ENCODE measurements around the gene USP21. TPM values are rescaled to one million over a fixed set of nuclear protein-coding genes. Genes with fewer than 3 reads are reported as not detected.

The USP21 gene
- total and polyA plus RNA-seq, 2 of the 13 experiments (the other 11 are each of a cell fraction or from before 2014, with no cell fraction given): 10.1 to 33.1 TPM

DNA sequence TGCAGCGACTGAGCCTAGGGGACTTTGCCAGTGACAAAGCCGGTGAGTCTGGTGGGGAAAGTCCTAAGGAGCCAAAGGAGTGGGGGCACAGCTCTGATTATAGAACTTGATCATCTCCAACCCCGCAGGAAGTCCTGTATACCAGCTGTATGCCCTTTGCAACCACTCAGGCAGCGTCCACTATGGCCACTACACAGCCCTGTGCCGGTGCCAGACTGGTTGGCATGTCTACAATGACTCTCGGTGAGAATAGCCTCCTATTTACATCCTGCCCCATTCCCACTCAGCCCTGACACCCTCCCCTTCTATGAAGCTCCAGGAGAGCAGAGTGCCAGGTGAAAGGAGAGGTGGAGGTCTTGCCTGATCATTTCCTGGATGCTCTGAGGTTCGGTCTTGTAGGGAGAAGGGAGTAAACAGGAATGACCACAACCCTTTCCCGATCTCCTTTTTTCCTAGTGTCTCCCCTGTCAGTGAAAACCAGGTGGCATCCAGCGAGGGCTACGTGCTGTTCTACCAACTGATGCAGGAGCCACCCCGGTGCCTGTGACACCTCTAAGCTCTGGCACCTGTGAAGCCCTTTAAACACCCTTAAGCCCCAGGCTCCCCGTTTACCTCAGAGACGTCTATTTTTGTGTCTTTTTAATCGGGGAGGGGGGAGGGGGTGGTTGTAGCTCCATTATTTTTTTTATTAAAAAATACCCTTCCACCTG lies 5.8 kb downstream of the USP21 start:
- Histone ChIP-seq H2AFZ (ENCODE audit: low read length) (no peak overlapping the region), H3K9me3 (ENCODE audit: low read length) (no peaks in the 10 kb centered on the region), H3K27ac (ENCODE audit: extremely low read length, insufficient read depth, low read length) (peak overlapping the region; percentile 62), H4K20me1 (ENCODE audit: insufficient read depth, low read length) (no peaks in the 10 kb centered on the region), H3K4me3 (replicated peaks in 1 of 3; ENCODE audit: insufficient read depth in 1 of 3, low read depth in 2 of 3, low read length in 3 of 3) (peak overlapping the region; percentile 54 to 88 (median 55); a peak in 4 of 6 replicates), H3K79me2 (ENCODE audit: insufficient read depth, low read length) (peaks cover 5% of the 10 kb centered on the region), H3K4me2 (ENCODE audit: low read depth, low read length) (peak overlapping the region; percentile 84), H3K4me1 (ENCODE audit: insufficient read depth, low read length) (peaks cover 34% of the 10 kb centered on the region), H3K9ac (ENCODE audit: insufficient read depth, low read depth, low read length) (peak overlapping the region; percentile 80; the same call in 1 of the 2 replicates), H3K27me3 (ENCODE audit: control insufficient read depth in 1 of 2, insufficient read depth in 2 of 2, low read length in 2 of 2) (no peaks in the 10 kb centered on the region), H3K36me3 (replicated peaks in 1 of 2; ENCODE audit: control insufficient read depth in 1 of 2, insufficient read depth in 2 of 2, low read length in 2 of 2) (peaks cover 12 to 34% of the 10 kb centered on the region in 2 experiments; a peak in 4 of 5 replicates)
- no peak for TF ChIP-seq SKI (IDR thresholded peaks at IDR 0.05; ENCODE audit: partially characterized antibody)
- TF ChIP-seq HOXA9 (CRISPR knock-in tag; IDR thresholded peaks at IDR 0.05; ENCODE audit: borderline replicate concordance): no peak
- TF ChIP-seq, protein P1, sequence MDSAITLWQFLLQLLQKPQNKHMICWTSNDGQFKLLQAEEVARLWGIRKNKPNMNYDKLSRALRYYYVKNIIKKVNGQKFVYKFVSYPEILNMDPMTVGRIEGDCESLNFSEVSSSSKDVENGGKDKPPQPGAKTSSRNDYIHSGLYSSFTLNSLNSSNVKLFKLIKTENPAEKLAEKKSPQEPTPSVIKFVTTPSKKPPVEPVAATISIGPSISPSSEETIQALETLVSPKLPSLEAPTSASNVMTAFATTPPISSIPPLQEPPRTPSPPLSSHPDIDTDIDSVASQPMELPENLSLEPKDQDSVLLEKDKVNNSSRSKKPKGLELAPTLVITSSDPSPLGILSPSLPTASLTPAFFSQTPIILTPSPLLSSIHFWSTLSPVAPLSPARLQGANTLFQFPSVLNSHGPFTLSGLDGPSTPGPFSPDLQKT (CRISPR knock-in tag; IDR thresholded peaks at IDR 0.05; ENCODE audit: borderline replicate concordance): no peak
- TF ChIP-seq ZFX (CRISPR knock-in tag; IDR thresholded peaks at IDR 0.05; ENCODE audit: low read depth): no peak
- TF ChIP-seq DNMT1 (CRISPR knock-in tag; IDR thresholded peaks at IDR 0.05): no peak
- TF ChIP-seq SMYD3 (CRISPR knock-in tag; IDR thresholded peaks at IDR 0.05): no peak
- no peak for TF ChIP-seq ZNF569 (CRISPR knock-in tag; IDR thresholded peaks at IDR 0.05; ENCODE audit: borderline replicate concordance)
- TF ChIP-seq CHD2 (IDR thresholded peaks at IDR 0.05; ENCODE audit: low read depth, low read length): no peak
- TF ChIP-seq, protein P2, sequence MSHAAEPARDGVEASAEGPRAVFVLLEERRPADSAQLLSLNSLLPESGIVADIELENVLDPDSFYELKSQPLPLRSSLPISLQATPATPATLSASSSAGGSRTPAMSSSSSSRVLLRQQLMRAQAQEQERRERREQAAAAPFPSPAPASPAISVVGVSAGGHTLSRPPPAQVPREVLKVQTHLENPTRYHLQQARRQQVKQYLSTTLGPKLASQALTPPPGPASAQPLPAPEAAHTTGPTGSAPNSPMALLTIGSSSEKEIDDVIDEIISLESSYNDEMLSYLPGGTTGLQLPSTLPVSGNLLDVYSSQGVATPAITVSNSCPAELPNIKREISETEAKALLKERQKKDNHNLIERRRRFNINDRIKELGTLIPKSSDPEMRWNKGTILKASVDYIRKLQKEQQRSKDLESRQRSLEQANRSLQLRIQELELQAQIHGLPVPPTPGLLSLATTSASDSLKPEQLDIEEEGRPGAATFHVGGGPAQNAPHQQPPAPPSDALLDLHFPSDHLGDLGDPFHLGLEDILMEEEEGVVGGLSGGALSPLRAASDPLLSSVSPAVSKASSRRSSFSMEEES (CRISPR knock-in tag; IDR thresholded peaks at IDR 0.05): no peak
- TF ChIP-seq, protein P3, sequence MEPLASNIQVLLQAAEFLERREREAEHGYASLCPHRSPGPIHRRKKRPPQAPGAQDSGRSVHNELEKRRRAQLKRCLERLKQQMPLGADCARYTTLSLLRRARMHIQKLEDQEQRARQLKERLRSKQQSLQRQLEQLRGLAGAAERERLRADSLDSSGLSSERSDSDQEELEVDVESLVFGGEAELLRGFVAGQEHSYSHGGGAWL (CRISPR knock-in tag; IDR thresholded peaks at IDR 0.05): no peak
- TF ChIP-seq PHF21A (CRISPR knock-in tag; IDR thresholded peaks at IDR 0.05): no peak
- TF ChIP-seq, protein P4, sequence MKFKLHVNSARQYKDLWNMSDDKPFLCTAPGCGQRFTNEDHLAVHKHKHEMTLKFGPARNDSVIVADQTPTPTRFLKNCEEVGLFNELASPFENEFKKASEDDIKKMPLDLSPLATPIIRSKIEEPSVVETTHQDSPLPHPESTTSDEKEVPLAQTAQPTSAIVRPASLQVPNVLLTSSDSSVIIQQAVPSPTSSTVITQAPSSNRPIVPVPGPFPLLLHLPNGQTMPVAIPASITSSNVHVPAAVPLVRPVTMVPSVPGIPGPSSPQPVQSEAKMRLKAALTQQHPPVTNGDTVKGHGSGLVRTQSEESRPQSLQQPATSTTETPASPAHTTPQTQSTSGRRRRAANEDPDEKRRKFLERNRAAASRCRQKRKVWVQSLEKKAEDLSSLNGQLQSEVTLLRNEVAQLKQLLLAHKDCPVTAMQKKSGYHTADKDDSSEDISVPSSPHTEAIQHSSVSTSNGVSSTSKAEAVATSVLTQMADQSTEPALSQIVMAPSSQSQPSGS (CRISPR knock-in tag; IDR thresholded peaks at IDR 0.05): no peak
- no peak for TF ChIP-seq ZIK1 (CRISPR knock-in tag; IDR thresholded peaks at IDR 0.05; ENCODE audit: borderline replicate concordance, low read depth)
- TF ChIP-seq ZNF180 (CRISPR knock-in tag; IDR thresholded peaks at IDR 0.05; ENCODE audit: borderline replicate concordance, low read depth): no peak
- DNase-seq (ENCODE audit: low spot score) (no peak), ATAC-seq (no peak), FAIRE-seq (no peak)
- in situ Hi-C loops (cut with HindIII; ENCODE audit: extremely low pct_ligation_motif_present, low pct_unique_long_range_greater_than_20kb): no loop called here
- intact Hi-C loops (cut with micrococcal nuclease; ENCODE audit: unreplicated experiment): no loop called here
- ChIA-PET CTCF (ENCODE audit: low intra/inter-chr PET ratio, low total read pairs) (no interaction called here), POLR2A (interaction anchor here (0.9 to 2.9 kb wide), 12 partner anchors 11 to 222 kb away, joined by 3 to 30 read pairs (median 6); partner anchors contain the start of genes APOA2, B4GALT3, DEDD and NDUFS2)
- WGBS (ENCODE audit: low lambda C conversion rate): 72% methylated on average over 13 of the region's 14 CpGs
- BruUV-seq (replicated peaks): no TSS peak
